COLO829 (cell line): ENCODE results near the gene MAZ.

ENCODE experiments used
- DNase-seq: peaks from one replicate; pipeline ENCODE4 v3.0.0; 2012; ENCODE audit warnings: low spot score

Gene MAZ

GRCh38 chr16:29857133-29857760, 50.9 kb downstream of the MAZ start:
- DNase-seq = no peak

- DNase-seq = no peak
These were observed 52.0 kb downstream of the MAZ start for GRCh38 chr16:29858149-29858849.

GRCh38 chr16:29858974-29859373, 52.6 kb downstream of the MAZ start:
- no peak for DNase-seq

- no peak for DNase-seq
These were observed 53.9 kb downstream of the MAZ start for GRCh38 chr16:29860218-29860617.
